Glomerular endothelial cell (primary cell): Measurements from ENCODE around the gene SLC20A1. TPM values are rescaled to one million over a fixed set of nuclear protein-coding genes. Genes with fewer than 3 reads are reported as not detected.
A peak's percentile ranks its signal among the peaks of the same experiment; 100 is the strongest.

Experiments used
- DNase-seq: peaks from one replicate; pipeline ENCODE4 v3.0.0-alpha.2; 2011; ENCODE audit warnings: low read depth, low spot score; ENCODE audit errors: extremely low read depth
- total RNA-seq: library from RNA; depleted of rRNA; stranded (reverse); fragments of >200 nt; gene quantifications from 2 replicates; pipeline ENCODE4 v1.2.3, GENCODE V29; 2015

SLC20A1 gene
- total RNA-seq, 1 donor from 2014 or later = 90.7 TPM

DNA sequence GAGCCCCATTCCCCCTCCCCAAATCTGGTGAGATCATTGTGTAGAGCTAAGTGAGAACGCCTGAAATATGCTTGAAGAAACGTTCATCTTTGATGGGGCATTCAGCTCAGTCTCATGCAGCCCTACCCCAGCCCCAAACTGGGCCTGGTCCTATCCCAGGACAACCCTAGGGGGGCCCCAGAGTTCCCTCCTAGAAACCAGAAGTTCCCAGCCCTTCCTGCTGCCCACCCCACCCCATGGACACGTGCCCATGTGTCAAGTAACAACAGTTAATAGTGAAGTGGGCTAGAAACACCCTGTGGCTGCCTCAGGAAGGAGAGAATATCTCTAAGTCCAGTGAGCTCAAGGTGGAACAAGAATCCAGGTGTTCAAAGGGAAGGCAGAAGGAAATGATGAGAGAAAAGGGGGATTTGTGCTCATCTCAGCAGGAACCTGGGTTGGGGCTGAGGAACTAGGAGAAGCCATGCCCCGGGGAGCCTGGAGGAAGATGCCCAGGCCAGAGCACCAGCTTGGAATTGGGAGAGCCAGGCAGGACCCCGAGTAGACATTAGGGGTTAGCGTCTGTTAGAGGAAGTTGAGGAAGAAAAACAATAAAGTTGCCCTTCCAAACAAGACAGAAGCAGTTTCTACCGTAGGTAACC lies 20.1 kb upstream of the SLC20A1 start:
- DNase-seq = no peak

DNA sequence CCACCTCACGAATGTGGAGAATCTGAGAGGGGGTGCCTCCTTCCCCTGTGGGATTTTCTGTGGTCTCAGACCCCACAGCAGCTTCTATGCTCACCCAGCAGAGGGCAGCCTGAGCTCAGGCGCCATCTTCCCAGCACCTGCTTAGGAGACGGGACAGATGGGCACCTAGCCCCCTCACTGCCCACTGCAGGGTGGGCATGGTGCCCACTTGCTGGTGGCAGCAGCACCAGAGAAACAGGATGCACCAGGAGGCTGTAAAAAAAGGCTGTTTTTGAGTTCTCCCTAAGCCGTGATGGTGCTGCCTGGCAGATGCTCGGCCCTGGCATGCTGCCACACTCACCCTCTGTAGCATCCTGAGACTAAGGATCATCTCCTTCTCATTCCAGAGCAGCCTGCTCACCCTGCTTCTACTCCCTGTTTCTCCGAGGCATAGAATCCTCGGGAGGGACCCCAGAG lies 19.1 kb upstream of the SLC20A1 start:
- no peak for DNase-seq

DNA sequence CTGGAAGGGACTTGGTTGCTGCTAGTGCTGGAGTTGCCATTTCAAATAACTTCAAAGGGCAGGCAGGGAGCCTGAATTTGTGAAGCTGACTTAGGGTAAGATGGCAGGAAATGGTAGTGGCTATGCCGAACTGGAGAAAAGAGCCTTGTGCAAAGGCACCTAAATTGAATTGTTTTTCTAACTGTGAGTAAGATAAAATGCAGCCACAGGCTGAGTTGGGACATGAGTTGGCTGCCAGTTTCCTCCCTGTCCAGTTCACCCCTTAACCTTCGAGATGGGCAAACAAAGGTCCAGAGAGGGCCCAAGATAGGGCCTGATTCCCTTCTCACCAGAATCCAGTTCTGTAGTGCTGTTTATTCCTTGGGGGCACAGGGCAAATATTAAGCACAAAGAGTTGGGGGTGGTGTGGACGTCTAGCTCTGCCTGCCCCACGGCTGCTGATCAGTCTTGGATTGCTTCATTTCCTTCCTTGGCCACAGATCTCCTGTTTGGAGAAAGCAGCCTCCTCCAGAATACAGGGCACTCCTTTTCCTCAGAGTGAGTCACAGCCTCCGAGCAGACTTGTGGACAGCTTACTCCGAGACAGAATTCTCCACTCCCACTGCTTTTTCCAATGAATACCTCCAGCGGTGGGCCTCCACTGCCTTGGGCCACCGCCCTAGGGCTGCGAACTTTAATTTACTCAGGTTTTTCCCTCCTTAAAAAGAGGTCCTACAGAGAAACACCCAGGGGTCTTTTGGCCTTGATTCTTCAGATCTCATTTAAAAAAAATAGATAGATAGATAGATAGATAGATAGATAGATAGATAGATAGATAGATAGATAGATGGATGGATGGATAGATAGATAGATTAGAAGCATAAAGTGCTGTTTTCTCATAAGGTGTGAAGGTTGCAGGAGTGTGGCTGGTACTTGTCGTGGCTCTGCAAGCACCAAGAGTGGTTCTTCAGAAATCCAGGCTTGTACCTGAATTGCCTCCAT lies 18.4 kb upstream of the SLC20A1 start:
- DNase-seq = peak; percentile 88

DNA sequence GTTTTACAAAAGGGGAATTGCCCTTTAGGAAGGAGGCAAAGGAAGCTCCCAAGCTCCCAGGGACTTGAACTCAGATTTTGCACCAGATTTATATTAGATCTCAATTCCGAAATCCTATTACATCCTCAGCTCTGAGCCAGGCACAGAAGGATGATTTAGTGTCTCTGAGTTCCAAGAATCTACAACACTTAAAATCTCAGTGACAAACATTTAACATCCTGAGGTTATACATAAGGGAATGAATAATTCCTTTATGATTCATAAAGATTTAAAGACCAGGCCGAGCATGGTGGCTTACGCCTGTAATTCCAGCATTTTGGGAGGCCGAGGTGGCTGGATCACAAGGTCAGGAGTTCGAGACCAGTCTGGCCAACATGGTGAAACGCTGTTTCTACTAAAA lies 16.5 kb upstream of the SLC20A1 start:
- no peak for DNase-seq

DNA sequence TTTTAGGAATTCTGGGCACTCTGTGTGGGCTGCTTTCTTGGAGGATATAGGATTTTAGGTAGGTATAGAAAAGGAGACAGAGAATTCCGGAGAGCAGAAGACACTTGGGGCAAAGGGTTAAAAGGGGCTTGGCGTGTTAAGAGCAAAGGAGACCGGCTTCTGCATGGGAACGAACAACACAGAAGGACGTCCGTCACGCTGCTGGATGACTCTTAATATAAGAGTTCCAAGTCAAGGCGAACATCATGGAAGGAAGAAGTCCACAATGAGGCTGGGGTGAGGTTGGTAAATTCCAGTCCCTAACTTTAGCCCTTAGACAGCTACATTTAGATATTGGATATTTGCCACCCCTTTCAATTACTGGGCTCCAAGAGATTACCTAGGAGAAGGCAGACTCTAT lies 15.9 kb upstream of the SLC20A1 start:
- DNase-seq = no peak

DNA sequence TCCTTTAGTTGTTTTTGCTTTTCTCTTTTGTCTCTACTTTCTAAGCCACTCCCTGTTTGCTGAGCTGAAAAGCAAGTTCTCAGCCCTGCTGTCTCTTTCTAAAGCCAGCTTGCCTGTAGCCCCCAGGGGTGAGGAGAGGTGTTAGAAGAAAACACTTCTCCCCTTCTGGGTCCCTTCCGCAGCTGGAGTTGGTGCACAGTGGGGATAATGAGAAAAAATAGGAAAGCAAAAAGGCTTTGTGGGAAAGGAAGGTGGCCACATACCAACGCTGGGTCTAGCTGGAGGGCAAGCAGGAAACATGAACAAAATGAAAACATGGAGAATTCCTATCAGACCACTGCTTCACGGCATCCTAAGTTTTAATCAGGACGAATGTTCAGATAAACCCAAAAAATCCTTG lies 15.5 kb upstream of the SLC20A1 start:
- DNase-seq = no peak

DNA sequence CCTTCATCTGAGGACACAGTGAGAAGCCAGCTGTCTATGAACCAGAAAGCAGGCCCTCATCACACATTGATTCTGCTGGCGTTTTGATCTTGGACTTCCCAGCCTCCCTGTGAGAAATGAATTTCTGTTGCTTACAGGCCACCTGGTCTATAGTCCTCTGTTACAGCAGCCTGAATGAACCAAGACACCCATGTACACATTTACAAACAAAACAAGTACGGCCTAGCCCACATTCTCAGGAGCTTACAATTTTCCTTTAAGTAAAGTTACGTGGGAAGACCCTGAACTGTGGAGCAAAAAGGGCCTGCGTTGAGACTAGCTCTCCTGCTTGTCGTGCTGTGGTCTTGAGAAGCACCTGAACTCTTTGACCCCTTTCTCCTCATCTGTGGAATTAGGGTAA lies 12.0 kb upstream of the SLC20A1 start:
- DNase-seq = no peak

DNA sequence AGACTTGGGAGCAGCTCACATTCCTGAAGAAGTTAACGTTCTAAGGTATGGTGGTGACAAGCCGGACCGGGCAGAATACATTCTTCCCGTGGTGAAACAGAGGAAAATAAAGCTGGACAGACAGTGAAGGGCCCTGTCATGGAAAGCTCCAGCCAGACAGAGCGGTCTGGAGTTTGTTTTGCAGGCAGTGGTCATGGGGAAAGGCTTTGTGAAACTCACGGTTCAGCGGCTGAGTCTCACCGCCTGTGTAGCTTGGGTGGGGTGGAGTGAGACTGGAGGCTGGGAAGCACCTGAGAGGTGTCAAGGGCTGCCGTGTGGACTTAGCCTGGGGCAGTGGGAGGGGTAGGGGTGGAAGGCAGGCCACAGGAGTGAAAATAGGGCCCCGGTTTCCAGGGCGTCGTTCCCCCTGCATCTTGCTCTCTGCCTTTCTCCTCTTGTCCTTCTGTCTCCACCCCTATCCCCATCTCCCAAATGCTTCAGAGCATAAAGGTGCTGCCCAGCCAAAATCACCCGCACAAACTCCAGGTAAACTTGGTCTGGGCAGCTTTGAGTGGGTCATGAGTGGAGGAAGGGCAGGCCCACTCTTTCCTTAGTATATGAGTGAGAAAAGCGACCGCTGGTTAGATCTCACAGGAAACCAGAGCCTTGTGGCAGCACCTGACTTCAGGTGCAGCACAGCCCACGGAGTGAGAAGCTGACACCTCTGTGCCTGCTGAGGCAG lies 11.4 kb upstream of the SLC20A1 start:
- DNase-seq = no peak

DNA sequence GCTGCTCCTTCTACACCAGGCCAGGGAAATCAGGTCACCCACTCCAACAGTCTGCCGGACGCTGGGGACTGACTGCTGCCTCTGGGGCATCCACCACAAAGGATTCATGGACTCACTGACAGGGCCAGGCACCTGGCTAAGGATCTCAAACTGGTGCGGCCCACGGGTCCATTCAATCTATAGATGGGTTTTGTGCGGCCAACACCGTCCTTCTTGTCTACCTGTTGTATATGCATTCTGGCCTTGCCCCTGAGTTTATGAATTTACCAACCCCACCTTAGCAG lies 10.9 kb upstream of the SLC20A1 start:
- no peak for DNase-seq

DNA sequence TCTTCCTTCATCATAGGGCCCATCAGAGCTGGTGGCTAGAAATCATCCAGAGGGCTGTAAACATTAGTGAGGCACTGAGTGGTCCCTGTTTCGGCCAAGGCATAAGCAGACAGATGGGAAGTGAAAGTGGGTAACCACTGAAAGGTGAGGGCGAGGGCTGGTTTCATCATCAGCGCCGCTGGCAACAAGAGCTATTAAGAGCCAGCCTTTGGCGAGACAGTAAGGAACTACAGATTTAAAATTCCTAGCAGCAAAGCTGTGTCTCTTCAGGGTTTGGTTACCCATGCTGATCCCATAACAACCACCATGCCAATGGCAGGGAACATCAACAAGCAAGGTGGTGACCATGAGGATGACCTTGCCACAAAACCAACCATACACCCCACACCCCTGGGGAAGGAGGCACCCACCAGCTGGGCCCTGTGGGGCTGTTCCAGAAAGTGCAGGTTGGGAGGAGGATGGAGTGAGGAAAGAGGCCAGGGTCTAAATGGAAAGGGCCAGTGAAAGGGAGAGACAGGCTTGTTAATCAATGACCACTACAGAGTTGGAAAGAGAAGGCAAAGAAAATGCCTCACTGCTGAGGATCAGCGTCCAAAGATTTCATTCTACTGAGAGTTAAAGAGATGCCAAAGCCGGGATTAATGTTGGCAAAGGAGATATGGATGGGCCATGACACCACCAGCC lies 9.0 kb upstream of the SLC20A1 start:
- no peak for DNase-seq

DNA sequence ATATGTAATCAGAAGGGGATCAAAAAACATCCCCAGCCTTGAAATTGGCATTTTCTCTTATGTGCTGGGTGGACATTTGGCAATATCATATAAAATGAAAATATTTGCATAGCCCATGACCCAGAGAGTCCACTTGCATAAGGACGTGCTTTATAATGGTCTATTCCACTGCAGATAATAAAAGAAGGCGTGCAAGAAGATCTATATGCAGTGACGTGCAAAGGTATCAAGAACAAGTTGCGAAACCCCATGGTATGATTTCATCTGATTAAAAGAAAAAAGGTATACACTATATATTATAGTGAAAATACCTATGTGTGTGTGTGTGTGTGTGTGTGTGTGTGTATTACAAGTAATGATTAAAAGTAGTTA lies 8.5 kb upstream of the SLC20A1 start:
- DNase-seq = no peak

DNA sequence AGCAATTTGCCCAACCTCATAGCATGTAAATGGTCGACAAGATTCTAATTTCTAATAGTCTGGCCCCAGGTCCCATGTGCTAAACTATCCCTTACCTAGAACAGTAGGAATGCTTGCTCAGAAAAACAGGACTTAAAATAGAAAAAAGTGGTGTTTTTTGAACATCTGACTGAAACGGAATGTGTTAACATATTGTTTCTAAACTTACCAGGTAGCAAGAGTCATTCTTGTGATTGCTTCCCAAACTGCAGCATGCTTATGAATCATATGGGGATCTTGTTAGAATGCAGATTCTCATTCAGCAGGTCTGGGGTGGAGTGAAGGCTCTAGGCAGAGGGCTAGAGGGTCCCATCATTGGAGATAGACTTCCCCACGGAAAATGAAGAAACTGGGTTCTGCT lies 5.8 kb upstream of the SLC20A1 start:
- no peak for DNase-seq

DNA sequence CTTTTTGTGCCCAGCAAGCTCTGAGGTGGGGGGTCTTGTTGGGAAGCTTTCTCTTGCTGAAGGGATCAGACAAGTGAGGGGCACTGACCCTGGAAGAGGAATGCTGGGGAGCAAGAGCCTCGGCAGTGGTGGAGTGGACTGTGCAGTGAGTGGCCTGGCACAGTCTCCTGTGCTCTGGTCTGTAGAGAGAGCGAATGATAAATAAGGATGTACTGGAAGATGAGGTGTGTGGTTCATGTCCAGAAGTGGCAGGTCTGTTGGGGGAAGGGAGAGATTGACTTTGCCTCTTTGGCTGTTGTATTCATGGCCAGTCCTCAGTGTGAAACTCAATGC lies 5.3 kb upstream of the SLC20A1 start:
- DNase-seq = no peak

DNA sequence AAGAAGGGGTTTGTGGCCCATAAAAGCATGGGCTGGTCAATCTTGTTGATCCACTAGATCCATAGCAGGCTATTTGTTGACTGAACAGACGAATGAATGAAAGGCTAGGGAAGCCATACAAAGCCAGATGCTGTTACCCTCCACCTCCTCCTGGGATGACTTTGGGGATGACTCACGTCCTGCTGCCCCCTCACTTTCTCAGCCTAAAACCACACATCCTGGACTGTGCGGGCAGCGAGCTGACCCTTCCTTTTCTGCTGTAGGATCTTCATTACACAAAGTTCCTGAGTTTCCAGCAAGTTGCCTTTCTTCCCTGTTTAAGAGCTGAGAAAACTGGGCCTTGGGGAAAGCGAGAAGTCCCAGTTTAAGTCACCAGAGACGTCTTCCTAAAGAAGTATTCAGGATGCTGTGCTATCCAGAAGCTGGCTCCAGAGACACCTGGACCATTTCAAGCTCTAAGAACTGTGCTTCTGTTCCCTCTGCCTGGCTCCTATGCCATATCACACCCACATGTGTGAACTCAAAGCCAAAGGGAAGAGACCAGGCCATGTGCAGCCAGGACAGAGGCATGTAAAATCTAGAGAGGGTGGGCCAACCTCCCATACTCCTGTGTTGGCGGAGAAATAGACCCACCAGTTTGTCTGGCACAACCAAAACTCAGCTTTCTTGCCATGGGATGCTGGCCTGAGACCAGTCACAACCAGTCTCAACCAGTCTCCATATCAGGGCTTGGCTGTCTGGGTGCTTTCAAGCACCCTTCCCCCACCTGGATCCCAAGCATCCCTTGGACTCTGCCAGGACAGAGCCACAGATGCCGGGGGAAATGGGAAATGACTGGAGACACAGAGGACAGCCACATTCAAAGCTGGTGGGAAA lies 4.7 kb upstream of the SLC20A1 start:
- DNase-seq = no peak

DNA sequence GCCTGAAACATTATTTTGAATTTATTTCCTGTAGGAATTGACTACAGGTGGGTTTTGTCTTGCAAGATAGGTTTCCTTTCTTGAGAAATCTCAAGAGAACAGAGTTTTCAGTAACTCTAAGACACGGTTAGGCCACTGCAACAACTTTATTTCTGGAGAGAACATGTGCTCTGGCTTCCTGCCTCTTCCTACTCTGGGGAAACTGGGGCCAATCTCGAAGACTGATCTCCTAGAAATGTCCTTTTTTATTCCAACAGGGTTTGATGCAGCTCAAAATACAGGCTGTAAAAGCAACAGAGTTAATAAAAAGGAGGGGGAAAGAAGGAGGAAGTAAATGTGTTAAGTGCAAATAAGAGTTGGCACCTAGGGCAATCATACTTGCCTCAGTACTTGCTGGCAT lies 4.0 kb upstream of the SLC20A1 start:
- no peak for DNase-seq

DNA sequence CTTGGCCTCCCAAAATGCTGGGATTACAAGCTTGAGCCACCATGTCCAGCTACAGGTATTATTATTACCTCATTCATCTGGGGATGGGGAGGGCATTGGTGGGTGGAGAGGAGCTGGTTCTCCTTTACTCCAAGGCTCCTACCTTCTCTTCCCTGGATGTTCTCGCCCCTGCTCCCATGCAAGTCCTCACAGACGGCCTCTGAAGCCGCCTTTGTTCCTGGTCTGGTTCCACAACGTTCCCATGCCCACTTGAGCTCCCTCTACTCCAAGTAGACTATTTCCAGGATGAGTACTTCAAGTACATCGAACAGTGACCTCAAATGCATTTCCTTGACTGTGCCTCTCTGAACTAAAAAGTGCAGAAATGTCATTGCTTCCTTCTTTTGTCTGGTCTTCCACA lies 3.2 kb upstream of the SLC20A1 start:
- no peak for DNase-seq

DNA sequence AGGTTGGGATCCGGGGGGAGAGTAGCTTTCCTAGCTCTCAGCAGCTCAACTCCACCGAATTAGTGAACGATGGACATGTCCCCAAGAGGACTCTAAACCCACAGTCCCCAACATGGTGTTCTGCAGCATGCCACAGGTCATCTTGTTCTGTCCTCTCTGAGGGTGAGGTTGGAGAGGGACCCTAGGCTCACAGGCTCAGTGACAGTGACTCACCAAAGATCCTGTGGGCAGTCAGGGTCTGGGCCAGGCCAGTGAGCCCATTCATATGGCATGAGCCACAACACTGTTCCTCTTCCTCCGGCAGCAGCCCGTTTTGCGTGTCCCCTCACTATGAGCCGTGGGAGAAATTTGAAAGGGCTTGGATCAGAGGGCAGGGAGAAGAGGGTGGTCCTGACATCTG lies 2.8 kb upstream of the SLC20A1 start:
- DNase-seq = no peak

DNA sequence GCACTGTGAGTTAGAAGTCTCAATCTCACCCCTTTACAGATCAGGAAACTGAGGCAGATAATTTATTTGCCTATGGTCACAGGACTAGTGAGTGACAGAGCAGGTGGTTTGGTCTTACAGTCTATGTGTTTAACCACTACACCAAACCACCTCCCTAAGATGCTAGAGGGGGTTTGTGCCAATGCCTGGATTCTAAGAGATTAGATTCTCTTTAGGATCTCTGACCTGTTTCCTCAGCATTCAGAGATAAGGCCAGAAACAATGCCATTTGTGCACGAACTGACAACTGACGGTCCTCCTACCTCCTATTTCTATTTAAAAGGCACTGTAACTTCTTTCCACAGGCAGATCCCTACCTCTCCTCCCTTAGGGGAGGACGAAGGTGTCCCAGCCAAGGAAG lies 2.3 kb upstream of the SLC20A1 start:
- no peak for DNase-seq

DNA sequence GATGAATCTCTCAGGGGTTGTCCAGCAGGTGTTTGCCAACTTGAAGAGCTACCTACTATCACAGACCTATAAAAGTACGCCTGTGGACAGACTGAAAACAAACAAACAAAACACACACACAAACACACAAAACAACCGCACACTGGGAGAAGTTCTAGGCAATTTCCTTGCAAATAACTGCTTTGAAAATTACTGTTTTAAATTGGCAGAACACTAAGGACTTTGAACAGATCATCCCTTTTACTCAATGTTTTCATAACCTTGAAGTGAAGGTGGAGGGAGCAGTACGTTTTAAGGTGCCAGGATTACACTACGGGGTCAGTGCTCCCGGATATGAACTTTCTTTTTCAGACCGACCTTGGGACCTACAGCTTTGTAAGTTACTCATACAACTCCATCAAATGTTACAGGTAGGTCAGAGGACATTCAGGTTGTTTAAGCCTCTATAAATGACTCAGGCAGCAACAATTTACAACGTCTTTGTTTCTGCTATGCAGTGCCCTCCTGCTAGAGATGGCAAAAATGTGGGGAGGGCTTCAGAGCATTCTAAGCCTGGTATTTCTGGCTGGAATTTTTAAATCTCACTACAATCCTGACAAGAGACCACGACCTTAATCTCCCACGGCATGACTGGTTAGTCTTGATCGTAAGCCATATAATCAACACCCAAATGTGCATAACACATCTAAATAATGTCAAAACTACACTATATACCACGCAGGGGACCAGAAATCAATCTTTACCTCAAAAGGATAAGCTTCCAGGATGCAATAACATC lies 1.4 kb upstream of the SLC20A1 start:
- DNase-seq = no peak

DNA sequence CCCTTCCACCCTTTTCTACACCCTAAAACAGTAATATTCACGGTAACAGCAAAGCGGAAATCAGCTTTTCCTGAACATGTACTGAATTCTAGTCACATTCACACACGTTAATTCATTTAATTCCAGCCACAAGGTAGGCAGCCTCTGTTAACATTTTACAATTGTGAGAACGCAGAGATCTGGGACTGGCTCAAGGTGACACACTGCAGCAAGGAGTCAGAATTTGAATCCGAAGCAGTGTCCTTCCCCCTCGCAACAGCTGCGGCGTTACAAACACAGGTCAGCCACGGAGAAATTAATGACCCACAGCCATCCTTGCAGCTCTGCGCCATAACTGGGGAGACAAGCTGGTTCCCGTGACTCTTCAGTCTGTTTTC lies 818 bp upstream of the SLC20A1 start:
- no peak for DNase-seq
